GM19324 (cell line): ENCODE results near the gene TESK2.

Source experiments
- ATAC-seq: cut with Tn5 transposase; IDR thresholded peaks from one replicate; pipeline ENCODE4 v1.9.1; 2021; ENCODE audit warnings: mild to moderate bottlenecking, moderate library complexity; ENCODE audit not compliant: unreplicated experiment, low FRiP score

The TESK2 gene

GRCh38 chr1:45317166-45317565, 173.8 kb downstream of the TESK2 start:
- ATAC-seq, result no peak

GRCh38 chr1:45314266-45314665, 176.7 kb downstream of the TESK2 start:
- ATAC-seq, result no peak

- ATAC-seq, result no peak
These were observed 184.1 kb downstream of the TESK2 start for GRCh38 chr1:45306905-45307304.

GRCh38 chr1:45306319-45306718, 184.6 kb downstream of the TESK2 start:
- no peak for ATAC-seq

- no peak for ATAC-seq
These were observed 185.7 kb downstream of the TESK2 start for GRCh38 chr1:45305231-45305630.

- ATAC-seq, result peak; percentile 7
These were observed 186.5 kb downstream of the TESK2 start for GRCh38 chr1:45304311-45305081.

- peak; percentile 83 for ATAC-seq
These were observed 187.2 kb downstream of the TESK2 start for GRCh38 chr1:45303520-45304310.

- no peak for ATAC-seq
These were observed 188.3 kb downstream of the TESK2 start for GRCh38 chr1:45302505-45303150.

GRCh38 chr1:45300669-45300997, 190.3 kb downstream of the TESK2 start:
- no peak for ATAC-seq

GRCh38 chr1:45299981-45300668, 190.8 kb downstream of the TESK2 start:
- ATAC-seq, result no peak

GRCh38 chr1:45299296-45299695, 191.7 kb downstream of the TESK2 start:
- no peak for ATAC-seq

- ATAC-seq, result no peak
These were observed 193.2 kb downstream of the TESK2 start for GRCh38 chr1:45297666-45298356.
